NCI-H2196 (cell line): ENCODE measurements around the gene OSBPL3.

Experiments
- DNase-seq: peaks from one replicate; lab custom pipeline; 2025; ENCODE audit not compliant: unreplicated experiment; lab: John Stamatoyannopoulos, UW

OSBPL3 gene

DNA sequence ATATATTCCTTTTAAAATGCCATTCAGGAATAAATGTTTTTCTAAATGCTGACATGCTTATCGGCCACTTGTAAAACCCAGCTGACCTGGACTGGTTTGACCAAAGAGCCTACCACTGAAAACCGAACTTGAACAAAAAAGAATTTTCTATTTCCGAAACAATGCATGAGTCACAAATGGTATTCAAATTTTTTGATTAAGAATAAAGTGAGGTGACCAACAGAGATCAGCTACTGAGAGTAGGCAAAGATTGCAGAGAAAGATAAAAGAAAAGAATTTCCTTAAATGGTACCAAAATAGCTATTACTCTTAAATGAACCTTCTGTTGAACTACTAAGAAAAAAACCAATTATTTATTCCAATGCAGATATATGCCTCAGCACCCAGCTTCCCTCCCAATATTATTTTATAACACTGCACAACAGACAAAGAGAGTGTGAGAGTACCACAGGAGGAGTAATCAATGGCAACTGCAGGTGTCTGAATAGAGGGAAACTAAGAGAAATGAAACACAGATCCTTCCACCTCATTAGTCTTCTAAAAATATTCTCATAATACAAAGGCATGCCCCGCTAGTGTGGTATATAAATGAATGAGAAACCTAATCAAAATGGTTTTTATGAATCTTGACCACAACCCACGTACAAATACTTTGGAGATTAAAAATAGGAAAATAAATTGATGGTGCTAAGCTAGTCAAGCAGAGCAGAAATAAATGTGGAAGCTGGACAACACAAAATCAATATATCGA is 20.1 kb downstream of the OSBPL3 start:
- DNase-seq, result no peak

GRCh38 chr7:24958399-24958798 is 21.6 kb downstream of the OSBPL3 start:
- no peak for DNase-seq

GRCh38 chr7:24956021-24956420 is 24.0 kb downstream of the OSBPL3 start:
- no peak for DNase-seq

DNA sequence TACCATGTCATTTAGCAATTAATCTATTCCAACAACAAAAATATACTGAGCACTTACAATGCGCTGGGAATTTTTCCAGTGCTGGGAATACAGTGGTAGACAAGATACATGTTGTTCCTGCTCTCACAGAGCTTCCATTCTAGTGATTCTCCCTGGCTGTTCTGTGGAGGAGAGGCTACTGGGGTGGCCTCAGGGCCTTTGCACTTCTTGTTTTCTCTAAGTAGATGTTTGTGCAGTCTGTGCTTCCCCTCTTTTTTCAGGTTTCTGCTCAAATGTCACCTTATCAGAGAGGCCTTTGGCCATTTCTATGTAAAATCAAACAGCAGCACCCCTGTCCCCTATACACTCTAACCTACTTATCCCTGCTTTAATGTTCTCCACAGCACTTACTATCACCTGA is 24.7 kb downstream of the OSBPL3 start:
- no peak for DNase-seq

GRCh38 chr7:24952464-24952863 is 27.5 kb downstream of the OSBPL3 start:
- no peak for DNase-seq

DNA sequence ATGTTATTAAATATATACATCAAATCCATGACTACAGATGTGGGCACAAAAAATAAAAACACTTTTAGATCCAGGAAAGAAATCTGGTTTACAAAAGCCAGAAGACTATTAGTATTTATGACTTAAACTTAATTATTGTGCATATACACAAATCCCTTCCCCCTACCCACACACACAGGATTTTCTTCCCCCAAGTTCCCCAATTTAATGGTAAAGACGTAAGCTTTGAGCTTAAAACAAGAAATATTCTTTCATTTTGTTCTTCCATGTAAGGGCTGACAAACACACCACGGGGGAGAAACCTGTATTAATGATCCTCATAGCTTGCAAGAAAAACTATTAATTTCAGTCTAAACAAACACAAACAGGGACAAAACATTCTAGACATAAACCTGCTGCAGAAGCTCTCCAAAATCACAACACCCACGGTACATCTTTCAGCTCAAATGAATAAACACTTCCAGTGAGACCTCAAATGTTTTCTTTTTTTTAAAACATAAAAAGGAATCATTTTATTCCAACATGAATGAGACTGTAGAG is 28.5 kb downstream of the OSBPL3 start:
- no peak for DNase-seq

- no peak for DNase-seq
Measured at GRCh38 chr7:24949884-24950283, 30.1 kb downstream of the OSBPL3 start.

GRCh38 chr7:24948739-24949138 is 31.2 kb downstream of the OSBPL3 start:
- no peak for DNase-seq

DNA sequence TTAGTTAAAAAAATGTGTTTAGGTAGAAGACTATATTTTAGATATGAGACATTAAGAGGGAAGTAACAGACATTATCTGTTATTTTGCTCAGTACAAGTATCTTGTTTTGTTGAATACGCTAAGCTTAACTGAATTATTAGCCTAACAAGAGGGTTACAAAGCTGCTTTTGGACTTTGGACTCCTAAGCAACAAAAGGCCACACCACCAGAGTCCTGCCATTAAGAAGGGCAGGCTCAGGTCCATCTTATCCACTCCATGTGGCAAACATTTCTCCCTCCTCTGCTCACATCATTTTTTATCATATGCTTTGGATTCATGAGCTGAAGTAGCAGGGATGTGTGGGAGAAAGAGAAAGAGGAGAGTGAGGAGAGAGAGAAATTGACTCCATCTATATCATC is 33.5 kb downstream of the OSBPL3 start:
- DNase-seq, result no peak

GRCh38 chr7:24945899-24946298 is 34.1 kb downstream of the OSBPL3 start:
- no peak for DNase-seq

GRCh38 chr7:24943096-24943948 is 36.7 kb downstream of the OSBPL3 start:
- no peak for DNase-seq

- no peak for DNase-seq
Measured at GRCh38 chr7:24942226-24942625, 37.8 kb downstream of the OSBPL3 start.

DNA sequence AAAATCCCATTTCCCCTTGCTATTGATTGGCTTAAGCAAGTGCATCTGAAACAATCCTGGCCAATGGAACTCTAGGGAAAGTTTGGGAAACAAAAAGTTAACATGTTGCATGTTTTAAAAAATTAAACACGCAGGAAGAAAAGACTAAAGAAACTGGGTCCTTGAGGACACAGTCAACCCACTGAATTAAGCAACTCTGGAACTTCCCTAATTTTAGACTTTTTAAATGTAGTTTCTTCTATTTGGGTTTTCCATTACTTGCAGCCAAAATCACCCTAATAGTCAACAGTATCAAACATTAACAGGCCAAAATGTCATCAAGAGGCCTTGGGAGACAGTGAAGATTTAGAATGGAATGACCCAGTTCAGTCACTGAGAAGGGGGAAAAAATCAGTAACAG is 40.6 kb downstream of the OSBPL3 start:
- no peak for DNase-seq

DNA sequence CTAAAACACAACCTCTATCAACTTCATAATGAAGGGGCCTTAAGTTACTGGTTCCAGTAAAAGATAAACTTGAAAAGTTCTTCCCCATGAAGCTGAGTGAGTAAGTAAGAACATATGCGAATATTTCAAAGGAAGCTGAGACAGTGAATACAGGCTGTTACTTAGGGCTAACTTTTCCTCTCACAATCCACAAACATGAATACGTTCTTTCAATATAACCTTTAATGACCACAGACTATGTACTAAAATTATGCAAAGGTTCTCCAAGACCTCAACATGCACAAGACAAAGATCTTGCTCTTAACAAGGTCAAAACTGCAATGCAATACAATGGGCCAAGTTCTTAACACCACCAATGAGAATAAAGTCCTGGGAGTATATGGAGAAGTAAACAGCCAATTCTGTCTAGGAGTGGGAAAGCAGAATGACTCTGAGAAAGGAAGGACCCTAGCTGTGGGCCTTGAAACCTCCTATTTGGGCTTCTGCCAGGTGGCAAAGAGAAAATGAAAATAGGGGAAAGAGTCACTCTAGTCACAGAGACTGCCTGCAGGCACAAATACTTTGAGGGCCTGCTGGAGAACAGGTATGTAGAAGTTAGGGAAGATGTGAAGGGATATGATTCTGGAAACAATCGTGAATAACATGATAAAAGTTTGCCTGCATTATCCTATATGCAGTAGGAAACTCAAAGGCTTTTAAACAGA is 43.7 kb downstream of the OSBPL3 start:
- no peak for DNase-seq

DNA sequence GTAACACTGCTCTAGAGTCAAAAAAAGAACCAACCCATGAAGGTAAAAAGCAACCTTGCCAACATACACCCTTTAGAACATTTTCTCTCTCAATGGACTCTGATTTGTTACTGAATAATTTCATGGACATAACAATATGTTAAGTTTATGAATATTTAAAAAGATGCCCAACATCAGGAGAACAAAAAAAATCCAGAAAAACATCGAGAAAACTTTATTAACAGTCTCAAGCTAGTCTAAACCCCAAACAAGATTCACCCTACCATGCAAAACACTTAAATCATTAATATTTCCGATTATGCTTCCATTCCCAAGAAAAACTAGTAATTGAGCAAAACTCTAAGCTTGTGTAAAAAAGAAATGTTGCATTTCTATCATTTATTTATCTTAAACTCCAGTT is 46.7 kb downstream of the OSBPL3 start:
- no peak for DNase-seq

DNA sequence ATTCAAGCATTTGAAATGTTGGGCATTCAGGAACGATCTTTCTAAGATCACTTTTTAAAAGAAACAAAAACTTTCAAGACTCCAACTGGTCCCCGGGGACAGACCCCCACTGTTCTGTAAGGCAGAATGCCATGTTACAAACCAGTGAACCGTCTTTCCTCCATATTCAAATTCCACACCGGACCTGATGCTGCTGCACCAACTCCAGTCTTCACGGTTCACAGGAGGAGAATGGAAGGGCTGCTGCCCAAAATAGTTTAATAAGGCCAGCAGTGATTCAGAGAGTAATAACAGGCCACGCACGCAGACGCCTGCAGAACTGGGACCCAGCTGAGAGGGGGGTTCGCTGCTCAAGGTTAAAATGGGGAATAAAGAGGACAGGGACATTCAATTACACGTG is 47.2 kb downstream of the OSBPL3 start:
- DNase-seq, result no peak

DNA sequence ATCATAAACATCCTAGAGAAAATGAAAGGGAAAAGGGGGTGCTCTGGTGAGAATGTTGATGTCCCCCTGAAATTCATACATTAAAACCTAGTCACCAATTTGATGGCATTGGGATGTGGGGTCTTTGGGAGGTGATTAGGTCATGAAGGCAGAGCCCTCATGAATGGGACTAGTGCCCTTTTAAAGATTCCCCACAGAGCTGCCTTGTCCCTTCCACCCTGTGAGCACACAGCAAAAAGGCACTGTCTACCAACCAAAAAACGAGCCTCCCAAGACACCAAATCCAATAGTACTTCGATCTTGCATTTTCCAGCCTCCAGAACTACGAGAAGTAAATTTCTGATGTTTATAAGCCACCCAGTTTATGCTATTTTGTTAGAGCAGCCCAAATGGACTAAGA is 47.6 kb downstream of the OSBPL3 start:
- no peak for DNase-seq

- DNase-seq, result no peak
Measured at GRCh38 chr7:24931844-24932243, 48.1 kb downstream of the OSBPL3 start.

DNA sequence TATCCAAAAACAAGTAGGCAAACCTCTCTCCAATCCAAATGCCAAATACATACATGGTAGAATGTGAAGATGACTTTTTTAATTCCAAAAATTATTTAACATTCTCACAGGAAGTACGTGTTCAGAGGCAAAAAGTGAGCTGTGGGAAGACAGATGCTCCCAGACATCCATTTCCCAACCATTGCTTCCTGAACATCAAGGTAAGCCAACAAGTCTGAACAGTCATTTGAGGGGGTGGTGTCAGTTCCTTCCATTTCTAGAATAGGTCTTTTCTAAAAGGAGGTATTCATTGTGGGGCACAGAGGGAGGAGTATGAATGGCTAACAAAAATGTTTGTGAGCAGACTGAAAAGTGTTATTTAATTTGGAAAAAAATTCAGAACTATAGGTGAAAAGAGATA is 49.1 kb downstream of the OSBPL3 start:
- no peak for DNase-seq

DNA sequence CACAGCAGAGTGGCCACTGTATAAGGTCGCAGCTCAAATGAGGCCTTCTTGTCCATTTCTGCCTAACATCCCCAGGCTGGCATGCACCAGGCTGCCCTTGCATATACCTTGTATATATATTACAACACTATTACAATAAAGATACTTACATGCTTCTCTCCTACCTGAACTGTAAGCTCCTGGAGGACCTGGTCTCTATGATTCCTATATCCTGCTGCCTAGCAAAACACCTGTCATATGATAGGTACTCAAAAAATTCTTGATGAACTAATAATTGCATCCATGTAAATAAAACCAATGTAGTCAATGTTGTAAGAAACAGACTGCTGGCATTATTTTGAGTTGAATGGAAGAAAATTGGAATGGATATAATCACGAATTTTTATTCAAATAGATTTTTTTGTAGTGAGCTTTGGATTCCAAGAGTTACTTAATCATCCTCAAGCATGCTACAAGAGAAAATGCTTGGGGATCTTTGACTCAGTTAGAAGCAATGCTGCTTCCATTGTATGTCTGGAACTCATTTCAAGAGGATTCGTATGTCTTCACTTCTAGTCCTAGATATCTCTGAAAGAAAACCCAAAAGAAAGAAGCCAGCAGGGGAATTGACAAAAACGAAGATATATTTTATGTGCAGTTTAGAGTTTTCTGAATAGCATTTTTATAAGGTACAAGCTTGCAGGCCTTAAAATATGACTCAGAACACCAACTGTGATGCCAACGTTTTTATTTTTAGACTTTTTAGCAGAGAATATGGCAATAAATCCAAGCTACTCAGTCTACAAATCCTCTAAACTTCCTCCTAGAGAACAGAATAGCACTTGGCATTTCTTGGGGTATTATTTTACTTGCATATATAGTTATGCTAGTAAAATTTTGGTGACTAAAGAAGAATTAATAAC is 53.1 kb downstream of the OSBPL3 start:
- no peak for DNase-seq

- no peak for DNase-seq
Measured at GRCh38 chr7:24924375-24924774, 55.6 kb downstream of the OSBPL3 start.
